HCT116 (cell line): ENCODE results near the gene RAB3IP. TPM values are rescaled to one million over a fixed set of nuclear protein-coding genes. Genes with fewer than 3 reads are reported as not detected.

Experiments used
- ATAC-seq: fragments of 200-7000 bp; cut with Tn5 transposase; 2 replicates; pipeline ENCODE4 v1.9.1; 2020; ENCODE audit warnings: mild to moderate bottlenecking, moderate library complexity
- BruUV-seq: library from RNA; stranded (reverse); fragments of 400-500 nt; replicated peaks from 2 replicates; lab custom pipeline; 2021; lab: Mats Ljungman, UMichigan
- CTCF ChIA-PET: fragments of 300-600 bp; sonication (Branson Sonifier 250); formaldehyde crosslinking; loops from one replicate; lab custom pipeline; 2021; ENCODE audit warnings: antibody characterized with exemption; lab: Charles Lee
- POLR2A ChIA-PET: fragments of 300-600, 350-600 bp; sonication (Branson Sonifier 250); formaldehyde crosslinking; loops from one replicate; lab custom pipeline; 2021; ENCODE audit warnings: antibody characterized with exemption; lab: Charles Lee
- RAD21 ChIA-PET, 2 experiments: fragments of 300-600 bp; sonication (Branson Sonifier 250); formaldehyde crosslinking; loops; one replicate each; lab custom pipeline; 2023; ENCODE audit warnings: low total read pairs in 2 of 2; ENCODE audit not compliant: uncharacterized antibody in 2 of 2, unreplicated experiment in 2 of 2, low non-redundant PET in 1 of 2; lab: Charles Lee
- DNase-seq: peaks from one replicate; pipeline ENCODE4 v3.0.0-alpha.2; 2010; ENCODE audit warnings: low read depth, low spot score
- H2AFZ ChIP-seq: fragments of 200-600 bp; shearing (Covaris generic), sonication (generic); 2 replicates; pipeline ENCODE4 v1.6.1; 2017; ENCODE audit warnings: low read depth, mixed run types, mixed read lengths, antibody characterized with exemption, low read length; ENCODE audit not compliant: poor library complexity, severe bottlenecking
- H3K27ac ChIP-seq: 2 replicates; pipeline ENCODE4 v1.5.1; 2012; ENCODE audit warnings: low read depth, low read length
- H3K27me3 ChIP-seq: fragments of 200-600 bp; sonication (generic); 2 replicates; pipeline ENCODE4 v1.6.1; 2016; ENCODE audit warnings: mixed run types, low read length, mixed read lengths; ENCODE audit not compliant: insufficient read depth
- H3K36me3 ChIP-seq, 2 experiments: fragments of 200-500 bp in 1 of 2; fragments of 200-600 bp in 1 of 2; sonication (Bioruptor generic) in 1 of 2; sonication (generic) in 1 of 2; 2 replicates each; pipeline versions ENCODE4 v1.5.1 to v1.6.1; 2014 to 2016; ENCODE audit warnings: low read length in 2 of 2, inconsistent platforms in 1 of 2, mixed read lengths in 1 of 2, mixed run types in 1 of 2; ENCODE audit not compliant: insufficient read depth in 2 of 2, control insufficient read depth in 1 of 2
- H3K4me1 ChIP-seq, 2 experiments: fragments of 200-600 bp in 1 of 2; sonication (generic) in 1 of 2; 2 replicates each; pipeline versions ENCODE4 v1.5.1 to v1.6.1; 2012 to 2017; ENCODE audit warnings: low read length in 2 of 2, inconsistent platforms in 1 of 2, mild to moderate bottlenecking in 1 of 2, mixed read lengths in 1 of 2, mixed run types in 1 of 2, moderate library complexity in 1 of 2; ENCODE audit not compliant: insufficient read depth in 2 of 2, control insufficient read depth in 1 of 2
- H3K4me2 ChIP-seq: fragments of 200-600 bp; sonication (generic); 2 replicates; pipeline ENCODE4 v1.6.1; 2017; ENCODE audit warnings: mixed run types, low read length, mixed read lengths
- H3K4me3 ChIP-seq, 2 experiments: fragments of 200-600 bp in 1 of 2; sonication (generic) in 1 of 2; replicated peaks in 1 of 2; 2 replicates each; pipeline ENCODE4 v1.5.1; 2011 to 2016; ENCODE audit warnings: low read length in 2 of 2, control low read depth in 1 of 2, low read depth in 1 of 2, mild to moderate bottlenecking in 1 of 2, mixed read lengths in 1 of 2, mixed run types in 1 of 2
- H3K79me2 ChIP-seq: fragments of 200-600 bp; sonication (generic); 2 replicates; pipeline ENCODE4 v1.6.1; 2017; ENCODE audit warnings: mild to moderate bottlenecking, mixed run types, low read length, moderate library complexity, mixed read lengths; ENCODE audit not compliant: insufficient read depth
- H3K9ac ChIP-seq: fragments of 200-600 bp; sonication (generic); 2 replicates; pipeline ENCODE4 v1.6.1; 2016; ENCODE audit warnings: low read length, mixed read lengths
- H3K9me2 ChIP-seq: fragments of 200-600 bp; sonication (generic), shearing (Covaris generic); 2 replicates; pipeline ENCODE4 v1.6.1; 2017; ENCODE audit warnings: mixed run types, mild to moderate bottlenecking, moderate library complexity; ENCODE audit not compliant: insufficient read depth
- H3K9me3 ChIP-seq, 2 experiments: fragments of 200-500 bp in 1 of 2; fragments of 200-600 bp in 1 of 2; sonication (Bioruptor generic) in 1 of 2; sonication (generic) in 1 of 2; 2 replicates each; pipeline ENCODE4 v1.6.1; 2014 to 2017; ENCODE audit warnings: low read length in 2 of 2, mixed read lengths in 2 of 2, inconsistent platforms in 1 of 2, low read depth in 1 of 2, mild to moderate bottlenecking in 1 of 2, mixed run types in 1 of 2, moderate library complexity in 1 of 2; ENCODE audit not compliant: control insufficient read depth in 1 of 2, insufficient read depth in 1 of 2
- H4K20me1 ChIP-seq: fragments of 200-600 bp; sonication (generic), shearing (Covaris generic); 2 replicates; pipeline ENCODE4 v1.6.1; 2017; ENCODE audit warnings: mixed run types, mild to moderate bottlenecking, moderate library complexity; ENCODE audit not compliant: insufficient read depth
- ATF3 ChIP-seq: IDR thresholded peaks from 2 replicates; pipeline ENCODE4 v1.6.1; 2012
- CBX3 ChIP-seq: IDR thresholded peaks from 2 replicates; pipeline ENCODE4 v1.6.1; 2012; ENCODE audit warnings: low read depth
- CEBPB ChIP-seq: IDR thresholded peaks from 2 replicates; pipeline ENCODE4 v1.6.1; 2012; ENCODE audit warnings: low read depth
- EGR1 ChIP-seq: IDR thresholded peaks from 2 replicates; pipeline ENCODE4 v1.6.1; 2012; ENCODE audit warnings: low read depth
- JUND ChIP-seq: IDR thresholded peaks from 2 replicates; pipeline ENCODE4 v1.6.1; 2012
- POLR2A ChIP-seq: IDR thresholded peaks from 2 replicates; pipeline ENCODE4 v1.7.0; 2011; ENCODE audit warnings: borderline replicate concordance; ENCODE audit not compliant: insufficient read depth, insufficient read length; ENCODE audit errors: extremely low read depth
- RAD21 ChIP-seq: IDR thresholded peaks from 2 replicates; pipeline ENCODE4 v1.6.1; 2012; ENCODE audit warnings: low read depth, mild to moderate bottlenecking
- SP1 ChIP-seq: IDR thresholded peaks from 2 replicates; pipeline ENCODE4 v1.6.1; 2012; ENCODE audit warnings: low read depth
- TCF7L2 ChIP-seq: IDR thresholded peaks from 2 replicates; pipeline ENCODE4 v1.7.0; 2011; ENCODE audit warnings: borderline replicate concordance, inconsistent platforms; ENCODE audit not compliant: insufficient read depth, insufficient read length; ENCODE audit errors: extremely low read depth
- YY1 ChIP-seq: IDR thresholded peaks from 2 replicates; pipeline ENCODE4 v1.6.1; 2011; ENCODE audit warnings: low read length, low read depth, moderate library complexity, mild to moderate bottlenecking; ENCODE audit not compliant: insufficient replicate concordance; ENCODE audit errors: extremely low read depth
- ZFX ChIP-seq: fragments of 450-650 bp; IDR thresholded peaks from 2 replicates; pipeline ENCODE4 v1.6.1; 2017
- ZNF274 ChIP-seq: fragments of 200-500 bp; sonication (Bioruptor generic); IDR thresholded peaks from 2 replicates; pipeline ENCODE4 v1.6.1; 2014; ENCODE audit warnings: mild to moderate bottlenecking, low read depth, low read length, inconsistent platforms
- intact Hi-C: fragments of 100-400 bp; cut with micrococcal nuclease; formaldehyde crosslinking; loops from 2 replicates; pipeline ENCODE4 v1.10.0; 2022
- total RNA-seq: library from RNA; stranded (reverse); gene quantifications from one replicate; pipeline ENCODE4 v1.2.1, GENCODE V29; 2021; ENCODE audit not compliant: unreplicated experiment

RAB3IP gene
- total RNA-seq, 1 experiment from 2014 or later = 31.3 TPM

- ATAC-seq = no peak
- no peak for DNase-seq
- no peaks in the 10 kb centered on the region for H3K9me3 ChIP-seq
- ChIA-PET POLR2A (no interaction called here), CTCF (interaction anchor here (1.0 kb wide), 1 partner anchor 9 kb away, joined by 3 read pairs; no protein-coding TSS in a partner anchor), RAD21 (no interaction called here)
- no peaks in the 10 kb centered on the region for H3K27me3 ChIP-seq
- no peak overlapping the region for H3K9ac ChIP-seq
- H4K20me1 ChIP-seq = no peaks in the 10 kb centered on the region
- no peak overlapping the region for H2AFZ ChIP-seq
- no peak overlapping the region for H3K4me2 ChIP-seq
- BruUV-seq = no TSS peak
- TF ChIP-seq EGR1 (no peak), POLR2A (no peak), ZFX (no peak), CEBPB (no peak), ATF3 (no peak), YY1 (no peak), TCF7L2 (no peak), RAD21 (no peak), CBX3 (no peak), ZNF274 (no peak)
- H3K4me3 ChIP-seq = no peak overlapping the region
- H3K27ac ChIP-seq = no peak overlapping the region
- no peaks in the 10 kb centered on the region for H3K79me2 ChIP-seq
- H3K9me2 ChIP-seq = 0 out of 2 replicates have a peak, but pooled peaks cover 2% of the 10 kb centered on the region
- no peaks in the 10 kb centered on the region for H3K36me3 ChIP-seq
- no peaks in the 10 kb centered on the region for H3K4me1 ChIP-seq
- intact Hi-C loops = no loop called here
Observed at GRCh38 chr12:69828897-69829296, 90.2 kb downstream of the RAB3IP start.

GRCh38 chr12:69833696-69834095 lies 95.0 kb downstream of the RAB3IP start:
- Histone ChIP-seq H4K20me1 (no peaks in the 10 kb centered on the region), H2AFZ (no peak overlapping the region), H3K9me2 (no peaks in the 10 kb centered on the region), H3K27me3 (no peaks in the 10 kb centered on the region), H3K9ac (no peak overlapping the region), H3K4me3 (no peak overlapping the region), H3K79me2 (no peaks in the 10 kb centered on the region), H3K4me2 (no peak overlapping the region), H3K36me3 (no peaks in the 10 kb centered on the region), H3K9me3 (no peaks in the 10 kb centered on the region), H3K4me1 (peaks cover 0 to 14% of the 10 kb centered on the region in 2 experiments; a peak in 1 of 4 replicates), H3K27ac (no peak overlapping the region)
- ChIA-PET CTCF (no interaction called here), RAD21 (no interaction called here), POLR2A (no interaction called here)
- ATAC-seq (no peak), DNase-seq (no peak)
- BruUV-seq = no TSS peak
- intact Hi-C loops = no loop called here
- no peak for TF ChIP-seq JUND
- TF ChIP-seq RAD21 = no peak
- TF ChIP-seq SP1 = no peak
- TF ChIP-seq YY1 = no peak
